Stimulated activated naive CD8-positive, alpha-beta T cell treated with anti-CD3 and anti-CD28 coated beads, Interleukin-15, Interleukin-2, amounts not matched to agents 100 U/mL and 50 U/mL, for 24 hours (primary cell): Measurements from ENCODE around the gene PDLIM5.

Experiments used
- ATAC-seq: fragments of 150-1000 bp; cut with Tn5 transposase; one replicate; pipeline ENCODE4 v1.10.0; 2021
- DNase-seq: peaks from one replicate; pipeline ENCODE4 v3.0.0; 2021

PDLIM5 gene

GRCh38 chr4:94426783-94427182 lies 25.0 kb upstream of the PDLIM5 start:
- DNase-seq (no peak), ATAC-seq (no peak)

- no peak for ATAC-seq
- DNase-seq, result no peak
Observed at GRCh38 chr4:94428884-94429283, 22.9 kb upstream of the PDLIM5 start.

- no peak for DNase-seq
- no peak for ATAC-seq
Observed at GRCh38 chr4:94430406-94430805, 21.3 kb upstream of the PDLIM5 start.

GRCh38 chr4:94431388-94431787 lies 20.4 kb upstream of the PDLIM5 start:
- no peak for ATAC-seq
- no peak for DNase-seq

- ATAC-seq (no peak), DNase-seq (no peak)
Observed at GRCh38 chr4:94434505-94434904, 17.2 kb upstream of the PDLIM5 start.

- ATAC-seq (no peak), DNase-seq (no peak)
Observed at GRCh38 chr4:94435874-94436273, 15.9 kb upstream of the PDLIM5 start.

GRCh38 chr4:94436512-94436911 lies 15.2 kb upstream of the PDLIM5 start:
- no peak for DNase-seq
- no peak for ATAC-seq

- ATAC-seq (no peak), DNase-seq (no peak)
Observed at GRCh38 chr4:94439606-94440005, 12.1 kb upstream of the PDLIM5 start.

- ATAC-seq, result no peak
Observed at GRCh38 chr4:94441838-94442237, 9.9 kb upstream of the PDLIM5 start.

GRCh38 chr4:94442251-94442650 lies 9.5 kb upstream of the PDLIM5 start:
- ATAC-seq (no peak), DNase-seq (no peak)

More at GRCh38 chr4:94441838-94442237, 9.9 kb upstream of the PDLIM5 start:
- no peak for DNase-seq

- DNase-seq (no peak), ATAC-seq (no peak)
Observed at GRCh38 chr4:94446386-94446785, 5.4 kb upstream of the PDLIM5 start.

GRCh38 chr4:94447754-94448411 lies 3.9 kb upstream of the PDLIM5 start:
- ATAC-seq (no peak), DNase-seq (no peak)

GRCh38 chr4:94448815-94449375 lies 2.8 kb upstream of the PDLIM5 start:
- DNase-seq (no peak), ATAC-seq (no peak)

- ATAC-seq, result no peak
- DNase-seq, result no peak
Observed at GRCh38 chr4:94451051-94451694, 569 bp upstream of the PDLIM5 start.

- ATAC-seq, result no peak
- DNase-seq, result peak; percentile 34
Observed at GRCh38 chr4:94452476-94453371, 982 bp downstream of the PDLIM5 start.

- DNase-seq, result no peak
- no peak for ATAC-seq
Observed at GRCh38 chr4:94453391-94453963, 1.7 kb downstream of the PDLIM5 start.

- DNase-seq (no peak), ATAC-seq (no peak)
Observed at GRCh38 chr4:94454405-94454804, 2.7 kb downstream of the PDLIM5 start.

- no peak for ATAC-seq
- no peak for DNase-seq
Observed at GRCh38 chr4:94455081-94455480, 3.3 kb downstream of the PDLIM5 start.

- no peak for ATAC-seq
Observed at GRCh38 chr4:94457692-94458106, 6.0 kb downstream of the PDLIM5 start.

GRCh38 chr4:94458682-94459081 lies 6.9 kb downstream of the PDLIM5 start:
- ATAC-seq, result no peak
- no peak for DNase-seq

More at GRCh38 chr4:94457692-94458106, 6.0 kb downstream of the PDLIM5 start:
- no peak for DNase-seq

- no peak for DNase-seq
- no peak for ATAC-seq
Observed at GRCh38 chr4:94459462-94460161, 7.9 kb downstream of the PDLIM5 start.

GRCh38 chr4:94461506-94461905 lies 9.8 kb downstream of the PDLIM5 start:
- DNase-seq (no peak), ATAC-seq (no peak)
